ENCODE measurements around the gene FLOT1. TPM values are rescaled to one million over a fixed set of nuclear protein-coding genes. Genes with fewer than 3 reads are reported as not detected.
A peak's percentile ranks its signal among the peaks of the same experiment; 100 is the strongest.

FLOT1 gene
- total RNA-seq, 1 experiment from 2014 or later: 176 TPM

DNA sequence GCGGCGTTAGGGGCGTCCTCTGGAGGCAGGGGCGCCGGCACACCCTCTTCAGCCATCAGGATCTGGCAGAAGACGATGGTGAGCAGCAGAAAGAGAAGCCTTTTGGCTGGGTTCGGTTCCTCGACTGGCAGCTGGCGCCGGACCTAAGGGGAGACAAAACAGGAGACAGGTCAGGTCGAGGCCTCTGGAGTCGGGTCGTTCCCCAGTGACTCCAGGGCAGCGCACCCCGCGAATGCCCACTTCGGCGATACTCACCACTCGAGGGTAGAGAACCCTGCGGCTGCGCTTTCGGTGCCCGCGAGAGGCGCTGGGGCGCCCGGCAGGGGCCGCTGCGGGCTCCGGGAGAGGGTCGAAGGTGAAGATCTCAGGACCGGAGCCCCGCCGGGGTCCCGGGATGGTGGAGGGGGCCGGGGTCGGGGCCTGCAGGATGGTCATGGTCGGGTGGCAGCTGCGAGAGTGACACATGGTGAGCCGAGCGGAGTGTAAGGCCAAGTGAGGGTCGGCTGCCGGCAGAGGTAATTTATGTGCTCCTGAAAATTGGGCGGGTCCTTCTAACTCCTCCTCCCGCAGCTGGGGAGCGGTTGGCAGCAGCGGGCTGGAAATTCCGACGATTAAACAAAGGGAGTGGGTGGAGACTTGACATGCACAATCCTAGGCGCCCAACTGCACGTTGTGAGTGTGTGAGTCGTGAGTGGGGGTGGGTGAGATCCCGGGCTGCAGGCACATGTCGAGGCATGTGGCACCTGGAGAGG, 1.7 kb upstream of the FLOT1 start, which contains the start of gene IER3:
IER3 (minus strand) TSS at position 494 of the 752 bp plus-strand sequence; CDS start at position 465, 29 bp downstream.
- no TSS peak for BruUV-seq (replicated peaks)
- CTCF ChIA-PET: interaction anchor here (0.5 to 1.0 kb wide), 7 partner anchors 11 to 740 kb away, joined by 3 to 9 read pairs (median 5); partner anchors contain the start of gene DDR1
- Histone ChIP-seq H3K4me1 (ENCODE audit: control insufficient read depth, insufficient read depth, low read length) (peaks cover 47% of the 10 kb centered on the region), H3K27me3 (ENCODE audit: control insufficient read depth, insufficient read depth, low read length) (no peaks in the 10 kb centered on the region), H3K27ac (ENCODE audit: low read length) (peak within 1 kb of the TSS; percentile 97), H3K36me3 (ENCODE audit: control insufficient read depth, insufficient read depth, low read length) (peaks cover 12% of the 10 kb centered on the region; the same call in 1 of the 2 replicates), H3K9me3 (ENCODE audit: control insufficient read depth, insufficient read depth, low read depth, low read length) (no peaks in the 10 kb centered on the region), H3K4me3 (ENCODE audit: low read depth in 2 of 2, low read length in 2 of 2) (peak within 1 kb of the TSS; percentile 81 to 85)
- POLR2A ChIA-PET: interaction anchor here (0.5 to 1.3 kb wide), 2 partner anchors 38 to 67 kb away, joined by 3 read pairs; no protein-coding TSS in a partner anchor
- in situ Hi-C loops (cut with HindIII; ENCODE audit: low pct_unique_long_range_greater_than_20kb, low sequenced_read_pairs) (no loop called here), intact Hi-C loops (cut with micrococcal nuclease; ENCODE audit: unreplicated experiment) (loop anchor here (1.0 to 5.0 kb wide), 3 partner anchors 38 to 133 kb away; no protein-coding TSS in a partner anchor)
- DNase-seq (ENCODE audit: low read depth, low spot score) (peak; percentile 89), ATAC-seq (peak; percentile 58)
- TF ChIP-seq, protein P1, sequence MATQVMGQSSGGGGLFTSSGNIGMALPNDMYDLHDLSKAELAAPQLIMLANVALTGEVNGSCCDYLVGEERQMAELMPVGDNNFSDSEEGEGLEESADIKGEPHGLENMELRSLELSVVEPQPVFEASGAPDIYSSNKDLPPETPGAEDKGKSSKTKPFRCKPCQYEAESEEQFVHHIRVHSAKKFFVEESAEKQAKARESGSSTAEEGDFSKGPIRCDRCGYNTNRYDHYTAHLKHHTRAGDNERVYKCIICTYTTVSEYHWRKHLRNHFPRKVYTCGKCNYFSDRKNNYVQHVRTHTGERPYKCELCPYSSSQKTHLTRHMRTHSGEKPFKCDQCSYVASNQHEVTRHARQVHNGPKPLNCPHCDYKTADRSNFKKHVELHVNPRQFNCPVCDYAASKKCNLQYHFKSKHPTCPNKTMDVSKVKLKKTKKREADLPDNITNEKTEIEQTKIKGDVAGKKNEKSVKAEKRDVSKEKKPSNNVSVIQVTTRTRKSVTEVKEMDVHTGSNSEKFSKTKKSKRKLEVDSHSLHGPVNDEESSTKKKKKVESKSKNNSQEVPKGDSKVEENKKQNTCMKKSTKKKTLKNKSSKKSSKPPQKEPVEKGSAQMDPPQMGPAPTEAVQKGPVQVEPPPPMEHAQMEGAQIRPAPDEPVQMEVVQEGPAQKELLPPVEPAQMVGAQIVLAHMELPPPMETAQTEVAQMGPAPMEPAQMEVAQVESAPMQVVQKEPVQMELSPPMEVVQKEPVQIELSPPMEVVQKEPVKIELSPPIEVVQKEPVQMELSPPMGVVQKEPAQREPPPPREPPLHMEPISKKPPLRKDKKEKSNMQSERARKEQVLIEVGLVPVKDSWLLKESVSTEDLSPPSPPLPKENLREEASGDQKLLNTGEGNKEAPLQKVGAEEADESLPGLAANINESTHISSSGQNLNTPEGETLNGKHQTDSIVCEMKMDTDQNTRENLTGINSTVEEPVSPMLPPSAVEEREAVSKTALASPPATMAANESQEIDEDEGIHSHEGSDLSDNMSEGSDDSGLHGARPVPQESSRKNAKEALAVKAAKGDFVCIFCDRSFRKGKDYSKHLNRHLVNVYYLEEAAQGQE (IDR thresholded peaks at IDR 0.05; ENCODE audit: insufficient read depth in 1 of 2, low read depth in 2 of 2, low read length in 1 of 2): peak in 1 of 2 experiments; percentile 14; a peak in 1 of 4 replicates
- TF ChIP-seq SIN3A (IDR thresholded peaks at IDR 0.05; ENCODE audit: borderline replicate concordance, insufficient read depth, low read depth, low read length): peak; percentile 95
- no peak for TF ChIP-seq TCF7L2 (IDR thresholded peaks at IDR 0.05; ENCODE audit: low read depth, low read length)
- TF ChIP-seq, protein P2, sequence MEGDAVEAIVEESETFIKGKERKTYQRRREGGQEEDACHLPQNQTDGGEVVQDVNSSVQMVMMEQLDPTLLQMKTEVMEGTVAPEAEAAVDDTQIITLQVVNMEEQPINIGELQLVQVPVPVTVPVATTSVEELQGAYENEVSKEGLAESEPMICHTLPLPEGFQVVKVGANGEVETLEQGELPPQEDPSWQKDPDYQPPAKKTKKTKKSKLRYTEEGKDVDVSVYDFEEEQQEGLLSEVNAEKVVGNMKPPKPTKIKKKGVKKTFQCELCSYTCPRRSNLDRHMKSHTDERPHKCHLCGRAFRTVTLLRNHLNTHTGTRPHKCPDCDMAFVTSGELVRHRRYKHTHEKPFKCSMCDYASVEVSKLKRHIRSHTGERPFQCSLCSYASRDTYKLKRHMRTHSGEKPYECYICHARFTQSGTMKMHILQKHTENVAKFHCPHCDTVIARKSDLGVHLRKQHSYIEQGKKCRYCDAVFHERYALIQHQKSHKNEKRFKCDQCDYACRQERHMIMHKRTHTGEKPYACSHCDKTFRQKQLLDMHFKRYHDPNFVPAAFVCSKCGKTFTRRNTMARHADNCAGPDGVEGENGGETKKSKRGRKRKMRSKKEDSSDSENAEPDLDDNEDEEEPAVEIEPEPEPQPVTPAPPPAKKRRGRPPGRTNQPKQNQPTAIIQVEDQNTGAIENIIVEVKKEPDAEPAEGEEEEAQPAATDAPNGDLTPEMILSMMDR (IDR thresholded peaks at IDR 0.05): peak; percentile 79
- peak; percentile 100 for TF ChIP-seq POLR2AphosphoS5 (IDR thresholded peaks at IDR 0.05; ENCODE audit: low read depth, low read length)

DNA sequence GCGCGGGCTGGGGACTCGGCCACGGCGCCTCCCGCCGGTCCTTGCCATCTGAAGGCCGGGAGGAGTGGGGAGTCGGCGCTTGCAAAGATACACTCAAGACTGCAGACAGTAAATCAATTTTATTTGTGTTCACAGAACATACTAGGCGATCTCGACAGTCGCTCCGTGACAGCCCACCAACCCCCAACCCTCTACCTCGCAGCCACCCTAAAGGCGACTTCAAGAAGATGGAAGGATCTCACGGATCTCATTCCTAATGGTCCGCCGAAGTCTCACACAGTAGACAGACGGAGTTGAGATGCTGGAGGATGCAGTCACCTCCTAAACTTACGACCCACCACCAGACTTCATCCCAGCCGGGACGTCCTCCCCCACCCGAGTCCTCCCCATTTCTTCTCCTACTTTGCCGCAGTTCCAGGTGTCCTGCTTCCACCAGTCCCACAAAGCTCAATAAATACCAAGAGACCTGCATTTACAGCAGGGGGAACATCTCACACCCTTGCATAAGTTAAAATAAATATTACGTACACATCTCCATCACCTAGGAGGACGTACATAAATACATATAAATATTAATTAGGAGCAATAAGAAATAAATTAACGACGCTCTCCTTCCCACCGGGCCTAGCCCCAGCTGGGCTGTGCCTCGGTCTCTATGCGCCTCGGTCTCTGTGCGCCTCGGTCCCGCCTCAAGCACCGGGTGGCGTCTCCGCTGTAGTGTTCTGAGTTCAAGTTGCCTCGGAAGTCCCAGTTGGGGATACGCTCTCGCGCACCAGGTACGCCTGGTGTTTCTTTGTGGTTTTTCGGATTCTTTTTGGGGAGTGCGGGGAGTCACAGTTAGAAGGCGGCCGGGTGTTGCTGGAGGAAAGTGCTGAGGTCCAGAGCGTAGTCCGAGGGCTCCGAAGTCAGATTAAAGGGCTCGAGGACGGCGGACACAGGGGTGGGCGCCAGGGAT, 889 bp upstream of the FLOT1 start:
- Histone ChIP-seq H3K4me1 (ENCODE audit: control insufficient read depth, insufficient read depth, low read length) (peaks cover 44% of the 10 kb centered on the region), H3K4me3 (ENCODE audit: low read depth in 2 of 2, low read length in 2 of 2) (peak overlapping the region; percentile 81 to 85), H3K36me3 (ENCODE audit: control insufficient read depth, insufficient read depth, low read length) (peaks cover 18% of the 10 kb centered on the region), H3K27ac (ENCODE audit: low read length) (peak overlapping the region; percentile 97), H3K27me3 (ENCODE audit: control insufficient read depth, insufficient read depth, low read length) (no peaks in the 10 kb centered on the region), H3K9me3 (ENCODE audit: control insufficient read depth, insufficient read depth, low read depth, low read length) (no peaks in the 10 kb centered on the region)
- in situ Hi-C loops (cut with HindIII; ENCODE audit: low pct_unique_long_range_greater_than_20kb, low sequenced_read_pairs): no loop called here
- CTCF ChIA-PET: interaction anchor here (0.7 kb wide), 1 partner anchor 26 kb away, joined by 4 read pairs; no protein-coding TSS in a partner anchor
- intact Hi-C loops (cut with micrococcal nuclease; ENCODE audit: unreplicated experiment): loop anchor here (1.0 to 5.0 kb wide), 3 partner anchors 39 to 134 kb away; no protein-coding TSS in a partner anchor
- POLR2A ChIA-PET: interaction anchor here (0.5 to 1.3 kb wide), 8 partner anchors 9 to 174 kb away, joined by 3 to 10 read pairs (median 4); no protein-coding TSS in a partner anchor
- TF ChIP-seq SIN3A (IDR thresholded peaks at IDR 0.05; ENCODE audit: borderline replicate concordance, insufficient read depth, low read depth, low read length) (no peak), POLR2AphosphoS5 (IDR thresholded peaks at IDR 0.05; ENCODE audit: low read depth, low read length) (no peak), TCF7L2 (IDR thresholded peaks at IDR 0.05; ENCODE audit: low read depth, low read length) (no peak)
- TF ChIP-seq, protein P1 (IDR thresholded peaks at IDR 0.05; ENCODE audit: insufficient read depth in 1 of 2, low read depth in 2 of 2, low read length in 1 of 2): no peak
- TF ChIP-seq, protein P2 (IDR thresholded peaks at IDR 0.05): no peak
- TSS peak; percentile 97 for BruUV-seq (replicated peaks)
- DNase-seq (ENCODE audit: low read depth, low spot score) (no peak), ATAC-seq (peak; percentile 1)

Data from Panc1 (cell line).